NT2/D1 (cell line): ENCODE results near the gene PPP1R9A.

Experiments
- DNase-seq: peaks from one replicate; pipeline ENCODE4 v3.0.0-alpha.2; 2011; ENCODE audit warnings: low read depth, low spot score
- H3K27me3 ChIP-seq: 2 replicates; pipeline ENCODE4 v1.6.0; 2011; ENCODE audit warnings: mild to moderate bottlenecking; ENCODE audit not compliant: insufficient read length, insufficient read depth
- H3K36me3 ChIP-seq: 2 replicates; pipeline ENCODE4 v1.6.1; 2011; ENCODE audit warnings: mild to moderate bottlenecking, low read length, mixed read lengths; ENCODE audit not compliant: insufficient read depth, insufficient read length
- H3K4me1 ChIP-seq: 2 replicates; pipeline ENCODE4 v1.5.1; 2011; ENCODE audit not compliant: insufficient read depth, insufficient read length
- H3K4me3 ChIP-seq: 2 replicates; pipeline ENCODE4 v1.5.1; 2011; ENCODE audit warnings: low read depth; ENCODE audit not compliant: insufficient read length
- H3K9ac ChIP-seq: 2 replicates; pipeline ENCODE4 v1.6.0; 2011; ENCODE audit warnings: low read depth; ENCODE audit not compliant: insufficient read length
- H3K9me3 ChIP-seq: 2 replicates; pipeline ENCODE4 v1.5.1; 2011; ENCODE audit warnings: mild to moderate bottlenecking, low read length; ENCODE audit not compliant: insufficient read depth
- SUZ12 ChIP-seq: IDR thresholded peaks from 2 replicates; pipeline ENCODE4 v1.6.1; 2011; ENCODE audit not compliant: insufficient read length, insufficient read depth; ENCODE audit errors: extremely low read depth
- YY1 ChIP-seq: IDR thresholded peaks from 2 replicates; pipeline ENCODE4 v1.6.1; 2011; ENCODE audit not compliant: insufficient read length, insufficient read depth
- ZNF274 ChIP-seq: IDR thresholded peaks from 2 replicates; pipeline ENCODE4 v1.6.1; 2011; ENCODE audit warnings: mild to moderate bottlenecking, low read depth, low read length

Gene PPP1R9A

GRCh38 chr7:94912085-94912484, 4.7 kb downstream of the PPP1R9A start:
- Histone ChIP-seq H3K9ac (no peak overlapping the region), H3K9me3 (no peaks in the 10 kb centered on the region), H3K36me3 (no peaks in the 10 kb centered on the region), H3K4me1 (no peaks in the 10 kb centered on the region), H3K4me3 (no peak overlapping the region), H3K27me3 (no peaks in the 10 kb centered on the region)
- no peak for TF ChIP-seq SUZ12
- DNase-seq = no peak

GRCh38 chr7:94913391-94913790, 6.0 kb downstream of the PPP1R9A start:
- H3K4me1 ChIP-seq = no peaks in the 10 kb centered on the region

GRCh38 chr7:94921911-94922310, 14.5 kb downstream of the PPP1R9A start:
- TF ChIP-seq ZNF274 (no peak), SUZ12 (no peak), YY1 (no peak)
- H3K4me3 ChIP-seq = no peak overlapping the region
- H3K36me3 ChIP-seq = no peaks in the 10 kb centered on the region
- H3K9ac ChIP-seq = no peak overlapping the region
- no peaks in the 10 kb centered on the region for H3K27me3 ChIP-seq
- no peak for DNase-seq
- H3K4me1 ChIP-seq = no peaks in the 10 kb centered on the region
- no peaks in the 10 kb centered on the region for H3K9me3 ChIP-seq

More at GRCh38 chr7:94913391-94913790, 6.0 kb downstream of the PPP1R9A start:
- no peaks in the 10 kb centered on the region for H3K27me3 ChIP-seq
- no peaks in the 10 kb centered on the region for H3K9me3 ChIP-seq
- H3K9ac ChIP-seq = no peak overlapping the region
- H3K36me3 ChIP-seq = no peaks in the 10 kb centered on the region
- no peak overlapping the region for H3K4me3 ChIP-seq
- TF ChIP-seq YY1 = no peak
- no peak for TF ChIP-seq SUZ12
- no peak for TF ChIP-seq ZNF274
- DNase-seq = no peak

- H3K9ac ChIP-seq = no peak overlapping the region
- no peak for TF ChIP-seq ZNF274
- TF ChIP-seq YY1 = no peak
- TF ChIP-seq SUZ12 = no peak
- H3K36me3 ChIP-seq = no peaks in the 10 kb centered on the region
- no peaks in the 10 kb centered on the region for H3K4me1 ChIP-seq
- H3K9me3 ChIP-seq = no peaks in the 10 kb centered on the region
- DNase-seq = no peak
- H3K27me3 ChIP-seq = no peaks in the 10 kb centered on the region
- H3K4me3 ChIP-seq = no peak overlapping the region
Measured at GRCh38 chr7:94922457-94922856, 15.1 kb downstream of the PPP1R9A start.

- no peak for DNase-seq
- TF ChIP-seq ZNF274 = no peak
- no peak for TF ChIP-seq YY1
- no peak for TF ChIP-seq SUZ12
- Histone ChIP-seq H3K27me3 (no peaks in the 10 kb centered on the region), H3K4me1 (no peaks in the 10 kb centered on the region), H3K36me3 (no peaks in the 10 kb centered on the region), H3K9ac (no peak overlapping the region), H3K4me3 (no peak overlapping the region), H3K9me3 (no peaks in the 10 kb centered on the region)
Measured at GRCh38 chr7:94923412-94923811, 16.0 kb downstream of the PPP1R9A start.

- TF ChIP-seq ZNF274 = no peak
- no peak for TF ChIP-seq SUZ12
- TF ChIP-seq YY1 = no peak
- no peak overlapping the region for H3K9ac ChIP-seq
- no peaks in the 10 kb centered on the region for H3K9me3 ChIP-seq
- H3K36me3 ChIP-seq = no peaks in the 10 kb centered on the region
- no peak overlapping the region for H3K4me3 ChIP-seq
- no peaks in the 10 kb centered on the region for H3K27me3 ChIP-seq
- DNase-seq = no peak
- no peaks in the 10 kb centered on the region for H3K4me1 ChIP-seq
Measured at GRCh38 chr7:94928168-94928707, 20.8 kb downstream of the PPP1R9A start.

GRCh38 chr7:94933256-94933990, 26.0 kb downstream of the PPP1R9A start:
- Histone ChIP-seq H3K27me3 (no peaks in the 10 kb centered on the region), H3K4me1 (no peaks in the 10 kb centered on the region), H3K36me3 (no peaks in the 10 kb centered on the region), H3K9me3 (no peaks in the 10 kb centered on the region), H3K9ac (no peak overlapping the region), H3K4me3 (no peak overlapping the region)
- TF ChIP-seq SUZ12 = no peak
- DNase-seq = no peak
